Pons (tissue), 1 donor: ENCODE results near the gene CNTN4.
"Not testable (repeated sequence)": the region's sequence is repeated elsewhere in the genome, so short reads cannot be mapped to it uniquely, and the experiment has no call there.

Source experiments
- DNase-seq: peaks from one replicate; pipeline ENCODE4 v3.0.0-alpha.2; 2016; ENCODE audit warnings: low spot score

CNTN4 gene

DNA sequence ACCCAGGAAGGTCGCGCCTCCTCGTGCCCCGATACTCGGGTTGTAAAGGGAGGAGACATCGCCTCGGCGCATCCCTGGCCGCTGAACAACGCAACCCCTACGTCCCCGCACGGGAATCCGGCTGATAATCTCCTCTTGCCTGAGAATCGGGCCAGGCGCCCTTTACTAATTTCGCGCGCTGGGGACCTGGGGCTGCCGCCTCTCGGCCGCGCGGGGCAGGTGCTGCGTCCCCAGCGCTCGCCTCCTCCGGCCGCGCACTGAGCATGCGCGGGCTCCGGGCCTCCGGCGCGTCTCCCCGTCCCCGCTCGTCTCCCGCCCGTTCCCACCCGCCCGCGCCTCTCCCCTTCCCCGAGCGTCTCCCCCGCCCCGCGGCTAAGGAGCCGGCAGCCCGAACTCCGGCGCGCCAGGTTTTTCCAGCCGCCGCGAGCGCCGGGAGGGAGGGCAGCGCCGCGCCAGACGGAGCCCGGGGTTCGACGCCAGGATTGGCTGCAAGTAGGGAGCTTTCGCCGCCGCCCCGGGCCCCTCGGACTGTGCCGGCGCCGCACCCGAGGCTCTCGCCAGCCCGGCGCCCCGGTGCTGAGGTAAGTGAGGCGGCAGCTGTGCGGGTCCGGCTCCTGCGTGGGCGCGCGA lies at the start of gene CNTN4:
Gene CNTN4, plus strand, starts transcription at position 469 of the 630 bp plus-strand sequence.
- DNase-seq: peak; percentile 13

DNA sequence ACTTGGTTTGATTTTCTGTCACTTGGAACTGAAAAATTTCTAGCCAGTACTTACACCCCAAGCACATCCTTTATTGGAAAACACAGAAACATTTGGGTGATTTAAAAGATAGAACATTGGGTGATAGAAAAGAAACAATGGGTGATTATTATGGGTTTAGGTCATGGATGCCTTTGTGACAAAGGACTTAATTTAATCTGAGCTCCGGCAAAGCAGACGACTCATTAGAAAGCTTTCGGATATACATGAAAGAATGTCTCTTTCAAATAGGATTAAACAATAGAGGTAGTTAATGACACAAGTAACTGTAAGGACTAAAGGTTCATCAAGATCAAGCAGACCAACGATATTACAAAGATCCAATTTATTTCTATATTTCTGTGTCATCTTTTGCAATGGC lies 37.3 kb upstream of the CNTN4 start:
- peak; percentile 80 for DNase-seq

DNA sequence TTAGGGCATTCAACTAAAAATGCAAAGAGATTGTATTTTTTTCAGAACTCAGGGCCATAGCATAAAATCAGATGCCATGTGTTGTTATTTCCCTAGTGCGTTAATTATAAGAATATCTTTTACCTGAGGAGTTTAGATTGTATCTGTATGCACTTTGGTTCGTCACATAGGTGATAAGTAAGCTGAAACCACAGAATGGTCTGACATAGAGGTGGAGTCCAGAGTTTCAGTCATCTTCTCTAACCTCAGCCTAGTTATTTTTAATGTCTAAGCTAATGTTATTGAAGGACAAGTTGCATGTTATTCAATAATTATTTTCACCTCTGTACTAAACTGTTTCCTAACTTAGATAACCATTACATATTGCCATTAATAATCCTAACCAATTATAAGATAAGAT lies 27.1 kb upstream of the CNTN4 start:
- DNase-seq: no peak

DNA sequence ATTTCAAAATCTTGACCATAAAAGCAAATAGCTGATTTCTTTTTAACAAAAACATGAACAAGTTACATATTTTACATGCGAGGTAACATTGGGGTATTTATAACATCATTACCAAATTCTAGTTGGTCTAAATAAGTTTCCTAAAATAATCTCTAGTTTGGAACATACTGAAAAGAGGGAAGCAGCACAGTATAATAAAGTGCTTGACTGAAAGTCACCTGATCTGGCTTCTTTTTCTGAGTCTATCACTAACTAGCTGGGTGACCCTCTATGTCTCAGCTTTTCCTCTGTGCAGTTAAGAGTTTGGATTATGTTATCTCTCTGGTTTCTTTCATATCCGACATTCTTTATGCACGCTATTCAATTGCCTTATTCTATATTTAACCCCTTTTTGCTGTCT lies 19.8 kb upstream of the CNTN4 start:
- DNase-seq: no peak

DNA sequence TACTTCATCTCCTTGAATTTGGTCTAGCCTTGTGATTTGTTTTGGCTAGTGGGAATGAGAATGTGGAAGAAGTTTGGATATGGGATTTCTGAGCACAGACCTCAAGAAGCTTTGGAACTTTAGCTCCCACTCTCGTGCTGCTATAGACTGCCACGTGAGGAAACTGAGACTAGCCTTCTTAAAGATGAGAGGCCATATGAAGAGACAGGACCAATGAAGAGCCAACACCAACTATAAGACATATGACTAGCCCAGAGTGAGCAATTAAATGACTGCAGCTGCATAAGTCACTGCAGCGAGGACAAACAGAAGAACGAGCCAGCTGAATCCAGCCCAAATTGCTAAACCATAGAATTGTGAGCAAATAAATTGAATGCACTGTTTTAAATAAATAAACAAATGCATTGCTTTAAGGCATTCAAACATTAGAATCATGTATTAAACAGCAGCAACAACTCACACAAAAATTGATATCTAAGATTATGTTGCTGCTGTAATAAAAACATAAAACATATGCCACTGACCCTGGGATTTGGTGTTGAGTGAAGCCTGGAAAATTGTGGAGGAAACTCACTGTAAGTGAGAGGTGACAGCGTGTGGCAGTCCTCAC lies 15.7 kb upstream of the CNTN4 start:
- DNase-seq: no peak

DNA sequence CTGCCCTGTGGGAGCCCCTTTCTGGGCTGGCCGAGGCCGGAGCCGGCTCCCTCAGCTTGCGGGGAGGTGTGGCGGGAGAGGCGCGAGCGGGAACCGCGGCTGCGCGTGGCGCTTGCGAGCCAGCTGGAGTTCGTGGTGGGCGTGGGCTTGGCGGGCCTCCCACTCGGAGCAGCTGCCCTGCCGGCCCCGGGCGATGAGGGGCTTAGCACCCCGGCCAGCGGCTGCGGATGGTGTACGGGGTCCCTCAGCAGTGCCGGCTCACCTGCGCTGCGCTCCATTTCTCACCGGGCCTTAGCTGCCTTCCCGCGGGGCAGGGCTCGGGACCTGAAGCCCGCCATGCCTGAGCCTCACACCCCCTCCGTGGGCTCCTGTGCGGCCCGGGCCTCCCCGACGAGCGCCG lies 15.1 kb upstream of the CNTN4 start:
- DNase-seq: not testable (repeated sequence)

DNA sequence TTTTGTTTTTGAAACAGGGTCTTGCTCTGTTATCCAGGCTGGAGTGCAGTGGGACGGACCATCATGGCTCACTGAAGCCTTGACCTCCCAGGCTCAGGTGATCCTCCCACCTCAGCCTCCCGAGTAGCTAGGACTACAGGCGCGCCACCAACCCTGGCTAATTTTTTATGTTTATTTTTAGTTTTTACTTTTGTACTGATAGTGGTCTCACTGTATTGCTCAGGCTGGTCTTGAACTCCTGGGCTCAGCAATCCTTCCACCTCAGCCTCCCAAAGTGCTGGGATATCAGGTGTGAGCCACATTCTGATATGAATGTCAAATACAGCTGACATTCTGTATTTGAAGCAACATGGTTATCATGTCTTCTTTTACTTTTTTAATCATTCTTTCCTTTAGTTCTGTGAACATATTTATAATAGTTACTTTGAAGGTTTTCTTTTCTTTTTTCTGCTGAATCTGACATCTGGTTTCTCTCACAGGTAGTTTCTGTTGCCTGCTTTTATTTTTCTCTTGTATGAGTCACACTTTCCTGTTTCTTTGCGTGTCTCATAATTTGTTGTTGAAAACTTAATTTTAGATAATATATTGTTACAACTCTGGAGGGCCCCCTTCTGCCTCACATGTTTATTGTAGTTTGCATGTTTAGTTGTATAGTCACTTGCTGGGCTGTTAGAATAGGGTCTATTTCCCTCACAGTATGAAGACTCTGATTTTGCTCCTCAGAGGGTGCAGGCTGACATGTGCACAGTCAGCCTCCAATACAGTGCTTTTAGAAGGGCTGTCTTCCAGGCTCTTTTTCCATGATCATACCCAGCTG lies 8.4 kb upstream of the CNTN4 start:
- DNase-seq: no peak

DNA sequence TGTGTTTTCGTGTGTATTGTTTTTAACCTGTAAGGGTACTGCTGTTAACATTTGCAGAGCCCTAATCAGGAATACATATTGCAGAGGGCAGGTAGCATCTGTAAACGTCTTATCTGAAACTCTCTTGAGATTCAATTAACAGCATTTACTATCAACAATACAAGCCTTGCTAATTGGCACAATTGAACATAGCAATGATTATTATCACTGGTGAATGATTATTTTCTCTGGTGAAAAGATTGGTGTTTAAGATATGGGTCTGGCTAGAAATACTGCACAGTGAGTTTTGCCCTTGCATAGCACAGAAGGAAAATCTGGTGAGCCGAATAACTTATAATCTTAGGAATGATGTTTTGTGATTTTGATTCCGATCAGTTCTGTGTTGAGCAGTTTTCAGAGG lies 5.9 kb upstream of the CNTN4 start:
- no peak for DNase-seq

DNA sequence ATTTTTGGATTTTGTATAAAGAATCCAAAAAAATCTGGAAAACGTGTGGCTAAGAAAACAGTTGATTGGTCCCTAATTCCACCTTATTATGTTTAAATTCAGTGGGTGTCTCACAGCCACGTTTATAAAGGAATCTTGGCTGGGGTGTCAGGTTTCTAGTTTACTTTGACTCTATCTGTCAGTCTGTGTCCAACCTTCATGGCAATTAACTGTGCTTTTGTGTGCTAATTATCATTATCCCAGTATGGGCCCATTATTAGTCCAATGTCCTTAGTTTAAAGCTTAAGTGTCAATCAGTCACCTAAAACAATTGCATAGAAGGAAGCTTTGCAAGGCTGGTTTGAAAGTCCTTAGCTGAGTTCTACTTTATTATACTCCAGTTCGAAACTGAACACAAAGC lies 3.7 kb upstream of the CNTN4 start:
- no peak for DNase-seq

DNA sequence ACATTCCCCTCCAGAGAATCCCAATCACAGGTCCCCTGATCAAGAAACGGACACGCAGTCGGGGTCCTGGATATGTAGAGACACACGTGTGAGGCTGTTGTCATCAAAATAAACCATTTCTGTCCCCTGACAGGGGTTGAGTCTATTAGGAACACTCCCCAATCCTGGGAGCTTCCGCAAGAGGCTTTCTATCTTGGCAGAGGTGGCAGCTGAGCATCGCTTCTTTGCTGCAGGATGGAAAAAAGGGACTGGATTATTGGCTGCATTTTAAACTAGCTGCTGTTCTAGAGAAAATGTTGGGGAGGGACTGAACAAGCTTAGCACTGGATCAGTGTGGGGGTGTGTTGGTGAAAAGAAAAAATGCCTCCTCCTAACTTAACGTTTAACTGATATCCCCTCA lies 2.5 kb upstream of the CNTN4 start:
- no peak for DNase-seq

DNA sequence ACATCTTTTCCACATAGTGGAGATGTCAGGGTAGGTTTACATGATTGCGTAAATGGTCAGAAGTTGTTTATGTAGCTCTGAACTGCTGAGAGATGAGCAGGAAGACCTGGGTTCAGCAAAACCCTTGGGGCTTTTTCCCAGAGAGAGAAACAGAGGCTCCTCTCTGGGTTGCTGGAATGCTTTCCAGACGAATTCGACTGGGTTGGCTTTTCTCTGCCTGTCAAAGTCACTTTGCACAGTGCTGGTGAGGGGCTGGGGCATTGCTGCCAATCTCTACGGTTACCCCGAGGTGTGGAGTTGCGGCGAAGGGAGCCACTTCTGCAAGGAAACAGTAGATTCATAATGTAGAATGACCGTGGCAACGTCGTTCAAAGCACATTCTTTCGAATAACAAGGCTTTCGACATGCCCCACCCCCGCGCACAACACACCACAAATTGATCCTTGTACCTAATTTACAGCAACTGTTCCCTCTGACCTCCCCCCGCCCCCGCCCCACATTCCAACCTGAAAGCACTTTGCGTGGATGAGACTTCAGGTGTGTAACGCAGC lies 950 bp upstream of the CNTN4 start:
- no peak for DNase-seq

DNA sequence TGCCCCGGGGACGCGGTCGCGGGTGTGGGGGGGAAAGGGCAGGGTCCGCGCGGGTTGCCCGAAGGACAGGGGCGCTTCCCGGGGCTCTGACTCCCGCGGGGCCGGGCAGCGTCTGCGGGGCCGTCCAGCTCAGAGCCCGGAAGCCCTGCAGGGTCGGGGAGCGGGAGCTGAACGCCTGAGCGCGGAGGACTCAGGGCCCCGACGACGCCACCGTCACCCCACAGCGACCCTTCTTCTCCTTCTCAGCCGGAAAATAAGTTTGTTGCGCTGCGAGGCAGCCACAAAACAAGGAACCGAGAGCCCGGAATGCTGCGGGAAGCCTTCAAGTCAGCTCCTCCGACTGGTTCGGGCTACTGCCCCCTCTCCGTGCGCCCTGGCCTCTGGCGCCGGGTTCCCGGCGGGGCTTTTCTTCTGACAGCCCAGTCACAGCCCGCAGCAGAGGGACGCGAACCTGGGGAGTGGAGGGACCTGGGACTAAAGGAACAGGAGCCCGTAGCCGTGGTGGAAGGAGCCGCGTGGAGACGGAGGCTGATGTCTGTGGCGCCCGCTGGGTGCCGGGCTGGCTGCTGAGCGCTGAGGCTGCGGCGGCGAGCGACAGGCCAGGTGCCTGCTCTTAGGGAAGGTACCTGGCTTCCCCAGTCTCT lies 484 bp downstream of the CNTN4 start:
- no peak for DNase-seq

DNA sequence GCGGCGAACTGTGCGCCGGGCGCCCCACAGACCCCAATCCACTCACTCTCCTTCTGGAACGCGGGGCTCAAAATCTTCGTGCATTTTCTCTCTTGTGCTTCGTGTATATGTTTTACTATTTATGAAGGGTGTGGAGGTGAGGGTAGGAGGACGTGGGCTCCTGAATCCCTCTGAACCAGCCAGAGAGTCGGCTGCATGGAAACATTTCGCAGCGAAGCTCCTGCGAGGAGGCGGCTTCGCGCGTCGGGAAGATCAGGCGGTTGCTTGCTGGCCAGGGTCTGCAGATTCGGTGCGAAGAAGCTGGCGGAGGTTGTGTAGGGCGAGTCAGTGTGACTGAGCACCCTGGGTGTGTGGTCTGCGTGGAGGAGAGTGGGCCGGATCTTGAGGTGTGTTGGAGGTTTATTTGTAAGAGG lies 1.1 kb downstream of the CNTN4 start:
- no peak for DNase-seq

DNA sequence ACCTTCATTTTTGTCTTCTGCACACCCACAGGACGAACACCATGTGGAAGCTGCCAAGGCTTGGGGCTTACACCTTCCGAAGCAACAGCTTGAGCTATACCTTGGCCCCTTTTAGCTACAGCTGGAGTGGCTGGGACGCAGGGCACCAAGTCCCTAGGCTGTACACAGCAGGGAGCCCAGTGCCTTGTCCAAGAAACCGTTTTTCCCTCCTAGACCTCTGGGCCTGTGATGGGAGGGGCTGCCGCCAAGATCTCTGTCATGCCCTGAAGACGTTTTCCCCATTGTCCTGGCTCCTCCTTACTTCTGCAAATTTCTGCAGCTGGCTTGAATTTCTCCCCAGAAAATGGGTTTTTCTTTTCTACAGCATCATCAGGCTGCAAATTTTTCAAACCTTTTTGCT lies 7.8 kb downstream of the CNTN4 start:
- DNase-seq: no peak

DNA sequence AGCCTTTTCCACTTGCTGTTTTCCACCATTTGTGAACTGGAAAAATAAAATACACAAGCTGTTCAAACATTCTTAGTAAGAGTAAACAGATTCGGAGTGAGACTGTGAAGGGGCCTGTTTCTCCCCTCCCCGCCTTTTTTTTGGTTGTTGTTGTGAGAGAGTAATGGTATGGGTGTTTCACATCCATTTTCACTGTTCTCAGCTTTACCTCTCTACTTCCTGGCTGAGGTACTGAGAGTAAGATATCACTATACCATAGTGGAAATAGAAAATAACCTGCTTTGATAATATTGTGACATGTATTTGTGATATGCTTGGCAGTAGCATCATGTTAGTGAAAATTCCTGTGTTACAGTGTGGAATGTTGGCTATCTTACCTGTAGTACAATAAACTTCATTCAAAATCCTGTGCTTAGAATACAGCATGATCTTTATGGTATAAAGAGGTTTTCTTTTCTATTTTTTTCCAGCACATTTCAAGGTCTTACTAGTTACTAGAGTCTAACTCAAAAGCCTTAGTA lies 12.0 kb downstream of the CNTN4 start:
- no peak for DNase-seq

DNA sequence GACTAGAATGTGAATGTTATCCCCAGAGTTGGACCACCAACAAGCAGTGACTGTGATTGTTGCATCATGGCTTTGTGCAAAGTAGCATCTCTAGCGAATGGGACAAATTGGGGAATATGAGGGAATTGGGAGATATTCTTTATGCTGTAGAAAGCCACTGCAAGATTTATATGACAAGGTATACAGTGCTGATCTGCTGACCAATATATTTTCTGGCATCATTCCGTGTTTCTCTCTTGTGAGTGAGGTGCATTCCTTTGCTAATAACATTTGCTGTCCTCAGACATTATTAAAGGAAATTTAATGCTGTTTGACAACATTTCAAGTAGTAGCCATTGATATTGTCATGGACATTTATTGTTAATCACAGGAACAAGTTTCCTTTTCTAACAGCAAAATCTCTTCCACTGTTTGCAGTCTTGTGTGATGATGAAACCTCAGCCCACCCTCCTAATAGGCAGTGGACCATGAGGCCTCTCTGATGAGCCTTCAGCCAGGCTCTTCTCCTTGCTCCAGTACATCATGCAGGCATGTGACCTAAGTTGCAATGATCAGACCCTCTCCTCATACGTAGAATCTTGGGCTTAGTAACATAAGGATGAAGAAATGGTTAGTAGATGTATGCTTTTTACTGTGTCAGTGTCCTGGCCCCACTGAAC lies 16.1 kb downstream of the CNTN4 start:
- no peak for DNase-seq

DNA sequence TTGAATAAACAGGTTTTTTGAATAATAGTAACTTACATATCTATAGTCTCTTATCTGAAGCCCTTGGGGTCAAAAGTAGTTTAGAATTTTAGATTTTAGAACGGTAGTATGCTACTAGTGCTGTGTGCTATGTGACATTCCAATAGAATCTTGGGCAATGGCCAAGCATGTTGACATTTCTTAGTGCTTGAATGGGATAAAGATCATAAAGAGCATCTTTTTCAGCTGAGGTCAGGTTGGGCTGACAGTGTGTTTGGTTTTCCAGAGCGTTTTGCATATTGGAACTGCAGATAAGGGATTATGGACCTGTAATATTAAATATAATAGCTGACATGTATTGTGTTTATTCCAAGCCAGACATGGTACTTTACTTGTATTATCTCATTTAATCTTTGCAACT lies 32.1 kb downstream of the CNTN4 start:
- DNase-seq: no peak

DNA sequence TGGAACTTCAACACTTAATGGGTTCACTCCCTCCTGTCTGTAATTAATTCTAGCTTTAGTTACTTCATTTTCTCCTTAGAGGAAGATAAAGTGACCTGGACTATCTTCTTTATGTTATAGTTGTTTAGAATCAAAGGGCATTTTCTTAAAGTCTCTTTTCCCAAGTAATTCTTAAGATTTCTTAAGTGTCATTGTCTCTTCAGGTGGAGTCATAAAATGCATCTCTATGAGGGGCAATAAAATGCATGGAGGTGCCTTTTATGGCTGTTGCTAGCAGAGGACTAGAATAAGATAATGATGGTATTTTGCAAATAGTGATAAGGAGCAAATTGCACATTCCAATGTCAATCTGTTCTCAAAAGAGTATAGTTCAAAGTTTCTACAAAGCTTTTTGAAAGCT lies 34.5 kb downstream of the CNTN4 start:
- no peak for DNase-seq

DNA sequence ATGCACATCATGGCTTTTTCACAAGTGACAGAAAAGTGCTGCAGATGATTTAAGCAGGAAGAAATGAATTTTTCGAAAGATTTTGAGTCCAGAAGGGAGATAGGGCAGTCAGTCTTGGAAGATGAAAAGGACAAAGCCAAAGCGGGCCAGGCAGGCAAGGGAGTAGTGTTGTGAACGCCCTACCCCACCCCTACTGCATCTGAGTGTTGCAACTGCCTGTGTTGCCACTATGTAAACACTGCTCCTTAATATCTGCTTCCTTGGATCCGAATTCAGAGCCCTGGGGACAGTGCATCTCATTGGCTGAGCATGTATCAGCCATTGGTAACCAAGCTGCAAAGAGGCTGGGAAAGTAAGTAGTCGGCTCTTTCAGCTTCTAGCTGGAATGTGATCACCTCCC lies 39.0 kb downstream of the CNTN4 start:
- DNase-seq: no peak

DNA sequence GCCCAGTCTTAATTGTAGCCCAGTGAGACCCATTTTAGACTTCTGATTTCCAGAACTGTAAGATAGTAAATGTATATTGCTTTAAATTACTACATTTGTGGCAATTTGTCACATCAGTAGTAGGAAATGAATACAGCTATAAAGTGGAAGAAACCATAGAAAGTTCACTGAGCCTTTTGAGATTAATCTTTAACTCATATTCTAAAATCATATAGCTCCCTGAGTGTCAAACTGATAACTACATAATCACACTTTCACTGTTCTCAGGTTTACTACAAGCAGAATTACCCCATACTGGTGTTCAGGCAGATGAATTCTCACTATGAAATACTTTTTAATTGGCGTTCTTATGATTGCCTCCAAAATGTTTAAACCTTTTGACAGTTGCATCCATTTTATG lies 42.8 kb downstream of the CNTN4 start:
- DNase-seq: no peak

DNA sequence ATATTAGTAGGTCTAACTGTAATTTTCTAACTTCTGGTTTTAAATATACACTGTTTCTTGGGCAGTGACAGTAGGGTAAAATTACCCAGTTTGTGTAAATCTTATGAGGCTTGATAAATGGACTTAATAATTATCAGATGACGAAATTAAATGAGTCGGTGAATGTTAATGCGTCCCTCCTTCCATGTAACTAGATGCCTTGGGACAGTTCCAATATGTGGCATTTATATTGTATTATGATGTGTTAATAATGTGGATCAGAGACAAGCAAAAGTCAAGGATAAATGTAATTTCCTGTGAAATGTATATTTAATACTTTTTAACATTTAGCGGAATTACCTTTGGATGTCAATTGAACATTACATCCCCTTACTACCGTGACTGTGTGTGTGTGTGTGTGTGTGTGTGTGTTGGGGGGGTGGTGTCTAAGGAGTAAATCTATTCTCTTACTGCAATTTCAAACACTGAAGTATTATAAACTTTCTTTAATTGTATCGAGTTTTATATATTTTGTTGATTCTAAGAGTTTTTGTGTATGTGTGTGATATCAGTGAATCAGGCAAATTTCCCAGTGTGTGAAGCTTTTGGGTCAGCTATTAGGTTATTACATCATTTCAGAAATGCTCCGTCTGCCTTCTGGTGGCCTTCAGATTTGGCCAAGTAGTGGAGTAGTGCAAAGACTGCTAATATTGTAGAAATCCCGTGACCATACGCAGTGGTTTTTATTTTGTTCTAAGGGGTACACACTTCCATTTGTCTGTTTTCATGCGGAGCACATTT lies 50.1 kb downstream of the CNTN4 start:
- no peak for DNase-seq
